PFSK-1 (cell line): ENCODE data around the gene NOTCH3. TPM values are rescaled to one million over a fixed set of nuclear protein-coding genes. Genes with fewer than 3 reads are reported as not detected.

Source experiments
- FOXP2 ChIP-seq: optimal IDR thresholded peaks from 2 replicates; pipeline ENCODE3; 2011; ENCODE audit warnings: borderline replicate concordance, control low read depth, inconsistent platforms; ENCODE audit not compliant: insufficient read depth; ENCODE audit errors: extremely low read length, extremely low read depth
- POLR2AphosphoS5 ChIP-seq: IDR thresholded peaks from 2 replicates; pipeline ENCODE4 v1.6.1; 2012; ENCODE audit warnings: low read depth, mild to moderate bottlenecking, control low read depth, low read length, moderate library complexity
- REST ChIP-seq, 2 experiments: IDR thresholded peaks; 2 replicates each; pipeline versions ENCODE4 v1.6.1 to v1.8.0; 2011 to 2012; ENCODE audit warnings: low read depth in 2 of 2, low read length in 2 of 2, control low read depth in 1 of 2, inconsistent platforms in 1 of 2, mild to moderate bottlenecking in 1 of 2, moderate library complexity in 1 of 2; ENCODE audit not compliant: insufficient read depth in 1 of 2
- SIN3A ChIP-seq: IDR thresholded peaks from 2 replicates; pipeline ENCODE4 v1.6.1; 2012; ENCODE audit warnings: mild to moderate bottlenecking, low read length, moderate library complexity, borderline replicate concordance; ENCODE audit not compliant: insufficient read depth
- TAF1 ChIP-seq: IDR thresholded peaks from 2 replicates; pipeline ENCODE4 v1.6.1; 2012; ENCODE audit warnings: low read length, control low read depth, borderline replicate concordance; ENCODE audit not compliant: insufficient read depth
- polyA plus RNA-seq: library from polyadenylated mRNA; unstranded; fragments of >200 nt; gene quantifications from one replicate; pipeline ENCODE4 v1.2.1, GENCODE V29; 2012; ENCODE audit warnings: low read depth, missing spikeins; ENCODE audit not compliant: insufficient read length

NOTCH3 gene
- polyA plus RNA-seq: 45.7 TPM

GRCh38 chr19:15200553-15201364, at the start of gene NOTCH3:
Gene NOTCH3 (minus strand): TSS chr19:15200995. CDS start chr19:15200905, 90 bp downstream.
- peak; percentile 53 for TF ChIP-seq FOXP2
- no peak for TF ChIP-seq TAF1

GRCh38 chr19:15250640-15250993, 49.8 kb upstream of the NOTCH3 start:
- TF ChIP-seq TAF1 (no peak), POLR2AphosphoS5 (no peak), REST (IDR thresholded peaks at IDR 0.05; ENCODE audit: insufficient read depth in 1 of 2, low read depth in 2 of 2, low read length in 2 of 2) (no peak), FOXP2 (no peak)

- TF ChIP-seq TAF1 (no peak), REST (IDR thresholded peaks at IDR 0.05; ENCODE audit: insufficient read depth in 1 of 2, low read depth in 2 of 2, low read length in 2 of 2) (no peak), FOXP2 (no peak), POLR2AphosphoS5 (no peak), SIN3A (no peak)
These were observed 49.3 kb upstream of the NOTCH3 start for GRCh38 chr19:15249972-15250639.

- TF ChIP-seq POLR2AphosphoS5: no peak
- TF ChIP-seq REST (IDR thresholded peaks at IDR 0.05; ENCODE audit: insufficient read depth in 1 of 2, low read depth in 2 of 2, low read length in 2 of 2): no peak
- TF ChIP-seq SIN3A: no peak
- TF ChIP-seq TAF1: no peak
- no peak for TF ChIP-seq FOXP2
These were observed 48.7 kb upstream of the NOTCH3 start for GRCh38 chr19:15249528-15249874.

- TF ChIP-seq TAF1 (no peak), POLR2AphosphoS5 (no peak), FOXP2 (no peak), SIN3A (no peak), REST (IDR thresholded peaks at IDR 0.05; ENCODE audit: insufficient read depth in 1 of 2, low read depth in 2 of 2, low read length in 2 of 2) (no peak)
These were observed 48.1 kb upstream of the NOTCH3 start for GRCh38 chr19:15248648-15249527.
